GM10847 (cell line): Measurements from ENCODE around the gene MLXIP.

Source experiments
- POLR2A ChIP-seq: IDR thresholded peaks from 2 replicates; pipeline ENCODE4 v1.6.1; 2011; ENCODE audit not compliant: insufficient read length; ENCODE audit errors: extremely low read depth

The MLXIP gene

GRCh38 chr12:122189626-122190475, 111.3 kb downstream of the MLXIP start:
- no peak for TF ChIP-seq POLR2A

- no peak for TF ChIP-seq POLR2A
These were observed 112.5 kb downstream of the MLXIP start for GRCh38 chr12:122190842-122191668.

- TF ChIP-seq POLR2A: no peak
These were observed 113.9 kb downstream of the MLXIP start for GRCh38 chr12:122192441-122192840.

GRCh38 chr12:122194804-122195203, 116.2 kb downstream of the MLXIP start:
- no peak for TF ChIP-seq POLR2A

- TF ChIP-seq POLR2A: no peak
These were observed 116.8 kb downstream of the MLXIP start for GRCh38 chr12:122195405-122195804.
